Measurements from ENCODE around the gene FBLN1. TPM values are rescaled to one million over a fixed set of nuclear protein-coding genes. Genes with fewer than 3 reads are reported as not detected.

FBLN1 gene
- total and polyA plus RNA-seq, 9 donors: 62.7 to 394 (median 189) TPM

DNA sequence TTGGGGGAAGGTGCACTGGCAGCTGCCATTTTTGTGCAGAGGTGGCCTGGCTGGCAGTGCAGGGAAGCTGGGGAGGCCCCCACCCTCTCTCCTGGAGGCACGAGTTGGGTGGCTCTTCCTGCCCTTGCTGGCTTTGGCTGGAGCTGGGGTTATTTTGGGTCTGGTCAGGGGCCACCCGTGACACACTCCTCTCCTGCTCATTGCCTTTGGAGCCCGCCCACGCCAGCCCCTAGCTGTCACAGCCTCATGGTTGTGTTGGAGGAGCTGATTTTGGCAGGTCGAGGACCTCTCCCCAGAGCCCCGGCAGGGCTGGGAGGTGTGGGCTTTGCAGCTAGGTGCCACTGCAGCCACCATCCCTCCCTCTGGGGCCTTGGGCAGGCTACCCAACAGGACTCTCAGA, 21.5 kb downstream of the FBLN1 start:
- Histone ChIP-seq H3K4me3 (no peak overlapping the region), H3K27ac (no peak overlapping the region), H3K9me3 (no peaks in the 10 kb centered on the region), H3K36me3 (no peaks in the 10 kb centered on the region), H3K4me1 (ENCODE audit: insufficient read depth) (no peaks in the 10 kb centered on the region), H3K27me3 (no peaks in the 10 kb centered on the region)
- WGBS, 3 donors: 75 to 81% (median 80%) methylated on average over 5 to 6 of the region's 6 CpGs
- DNase-seq: no peak
- intact Hi-C loops (cut with DNase I): no loop called here
- TF ChIP-seq CTCF (IDR thresholded peaks at IDR 0.05): no peak
- TF ChIP-seq POLR2A (IDR thresholded peaks at IDR 0.05): no peak
- no peak for TF ChIP-seq EP300 (IDR thresholded peaks at IDR 0.05)

- intact Hi-C loops (cut with DNase I): no loop called here
- Histone ChIP-seq H3K4me1 (ENCODE audit: insufficient read depth) (no peaks in the 10 kb centered on the region), H3K9me3 (no peaks in the 10 kb centered on the region), H3K27ac (no peak overlapping the region), H3K27me3 (no peaks in the 10 kb centered on the region), H3K4me3 (no peak overlapping the region), H3K36me3 (no peaks in the 10 kb centered on the region)
- DNase-seq: no peak
- WGBS, 3 donors: 93 to 98% (median 94%) methylated on average over 5 of the region's 5 CpGs
- TF ChIP-seq CTCF (IDR thresholded peaks at IDR 0.05) (no peak), POLR2A (IDR thresholded peaks at IDR 0.05) (no peak)
These were observed 22.3 kb downstream of the FBLN1 start for GRCh38 chr22:45524966-45525365.

DNA sequence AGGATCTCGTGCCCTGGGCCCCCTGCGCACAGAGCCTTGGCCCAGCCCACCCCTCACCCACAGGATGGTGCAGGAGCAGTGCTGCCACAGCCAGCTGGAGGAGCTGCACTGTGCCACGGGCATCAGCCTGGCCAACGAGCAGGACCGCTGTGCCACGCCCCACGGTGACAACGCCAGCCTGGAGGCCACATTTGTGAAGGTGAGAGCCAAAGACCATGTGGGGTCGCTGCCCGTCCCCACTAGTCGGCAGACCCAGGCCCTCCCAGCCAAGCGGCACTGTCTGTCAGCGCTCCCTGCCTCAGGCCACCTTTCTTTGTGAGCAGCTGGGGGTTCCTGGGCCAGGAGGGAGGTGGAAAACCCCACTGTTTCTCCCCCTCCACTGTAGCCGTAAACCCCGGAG, 22.8 kb downstream of the FBLN1 start:
- 92 to 96% (median 93%) methylated on average over 15 of the region's 15 CpGs for WGBS, 3 donors
- no peaks in the 10 kb centered on the region for H3K36me3 ChIP-seq
- H3K4me3 ChIP-seq: no peak overlapping the region
- intact Hi-C loops (cut with DNase I): no loop called here
- H3K9me3 ChIP-seq: no peaks in the 10 kb centered on the region
- H3K27ac ChIP-seq: no peak overlapping the region
- H3K4me1 ChIP-seq (ENCODE audit: insufficient read depth): no peaks in the 10 kb centered on the region
- no peaks in the 10 kb centered on the region for H3K27me3 ChIP-seq
- TF ChIP-seq EP300 (IDR thresholded peaks at IDR 0.05): no peak
- TF ChIP-seq POLR2A (IDR thresholded peaks at IDR 0.05): no peak
- TF ChIP-seq CTCF (IDR thresholded peaks at IDR 0.05): no peak
- no peak for DNase-seq

DNA sequence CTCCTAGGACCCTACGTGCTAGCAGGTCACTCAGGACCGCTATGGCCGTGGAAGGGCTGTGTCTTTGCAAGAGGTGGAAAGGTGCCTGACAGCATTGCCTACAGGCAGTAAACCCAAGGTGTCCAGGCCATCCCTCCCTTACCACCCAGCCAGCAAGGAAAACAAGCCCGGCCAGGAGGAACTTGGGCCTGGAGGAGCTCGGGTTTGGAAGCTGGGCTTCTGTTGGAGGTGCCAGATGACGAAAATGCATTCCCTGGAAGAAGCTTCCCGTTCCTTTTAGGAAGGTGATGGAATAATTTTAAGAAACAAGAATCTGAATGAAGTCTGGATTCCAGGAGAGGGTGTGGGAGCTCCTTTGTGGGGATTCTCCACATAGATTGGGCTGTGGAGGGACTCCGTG, 23.6 kb downstream of the FBLN1 start:
- no peaks in the 10 kb centered on the region for H3K27me3 ChIP-seq
- H3K9me3 ChIP-seq: no peaks in the 10 kb centered on the region
- no peaks in the 10 kb centered on the region for H3K4me1 ChIP-seq (ENCODE audit: insufficient read depth)
- TF ChIP-seq POLR2A (IDR thresholded peaks at IDR 0.05) (no peak), EP300 (IDR thresholded peaks at IDR 0.05) (no peak), CTCF (IDR thresholded peaks at IDR 0.05) (no peak)
- WGBS, 3 donors: 62 to 90% (median 89%) methylated on average over 8 of the region's 8 CpGs
- intact Hi-C loops (cut with DNase I): no loop called here
- no peaks in the 10 kb centered on the region for H3K36me3 ChIP-seq
- no peak for DNase-seq
- H3K4me3 ChIP-seq: no peak overlapping the region
- H3K27ac ChIP-seq: no peak overlapping the region
